HepG2 (cell line): Measurements from ENCODE around the gene FMO3. TPM values are rescaled to one million over a fixed set of nuclear protein-coding genes. Genes with fewer than 3 reads are reported as not detected.

Experiments
- ATAC-seq: fragments of 200-7000 bp; cut with Tn5 transposase; 3 replicates; pipeline ENCODE4 v1.9.1; 2020; ENCODE audit warnings: mild to moderate bottlenecking, moderate library complexity
- BruUV-seq: library from RNA; stranded (reverse); fragments of 400-500 nt; replicated peaks from 2 replicates; lab custom pipeline; 2021; lab: Mats Ljungman, UMichigan
- CTCF ChIA-PET: fragments of 300-600 bp; formaldehyde crosslinking; extraction: SDS; loops from one replicate; lab custom pipeline; 2021; ENCODE audit warnings: low total read pairs, inconsistent platforms, low intra/inter-chr PET ratio; lab: Yijun Ruan, JAX
- POLR2A ChIA-PET: fragments of 350-600 bp; sonication (Branson Sonifier 250); formaldehyde crosslinking; loops from one replicate; lab custom pipeline; 2020; ENCODE audit warnings: antibody characterized with exemption, inconsistent platforms; lab: Yijun Ruan, JAX
- DNase-seq: peaks from one replicate; pipeline ENCODE4 v3.0.0-alpha.2; 2015; ENCODE audit warnings: low spot score
- FAIRE-seq: peaks from 3 replicates; lab custom pipeline; 2011; peaks lifted over from hg19 to GRCh38; lab: Jason Lieb, UNC
- H2AFZ ChIP-seq: one replicate; pipeline ENCODE4 v1.6.1; 2011; ENCODE audit warnings: low read length, inconsistent platforms
- H3K27ac ChIP-seq: fragments of 300-600 bp; 3 replicates; pipeline ENCODE4 v1.8.0; 2011; ENCODE audit warnings: mixed run types, mild to moderate bottlenecking, mixed read lengths, low read length, inconsistent platforms; ENCODE audit not compliant: insufficient read depth; ENCODE audit errors: extremely low read length
- H3K27me3 ChIP-seq, 2 experiments: fragments of 200-600 bp in 1 of 2; 2 replicates in 1 of 2; 3 replicates in 1 of 2; pipeline versions ENCODE4 v1.6.0 to v1.8.0; 2011; ENCODE audit warnings: low read length in 2 of 2, mild to moderate bottlenecking in 2 of 2, moderate library complexity in 2 of 2, inconsistent platforms in 1 of 2; ENCODE audit not compliant: insufficient read depth in 2 of 2, control insufficient read depth in 1 of 2
- H3K36me3 ChIP-seq, 2 experiments: fragments of 200-600 bp in 1 of 2; replicated peaks in 1 of 2; 2 replicates in 1 of 2; 3 replicates in 1 of 2; pipeline versions ENCODE4 v1.5.1 to v1.8.0; 2011; ENCODE audit warnings: low read length in 2 of 2, inconsistent platforms in 1 of 2; ENCODE audit not compliant: insufficient read depth in 2 of 2, control insufficient read depth in 1 of 2
- H3K4me1 ChIP-seq: 2 replicates; pipeline ENCODE4 v1.5.1; 2012; ENCODE audit warnings: low read length, inconsistent platforms; ENCODE audit not compliant: insufficient read depth
- H3K4me2 ChIP-seq: 2 replicates; pipeline ENCODE4 v1.6.0; 2011; ENCODE audit warnings: low read depth, low read length, inconsistent platforms
- H3K4me3 ChIP-seq, 3 experiments: fragments of 200-600 bp in 1 of 3; sonication (generic), shearing (Covaris generic) in 1 of 3; replicated peaks in 1 of 3; 2 replicates each; pipeline ENCODE4 v1.5.1; 2011 to 2016; ENCODE audit warnings: low read length in 3 of 3, inconsistent platforms in 2 of 3, low read depth in 2 of 3, mild to moderate bottlenecking in 2 of 3, control low read depth in 1 of 3, mixed read lengths in 1 of 3; ENCODE audit not compliant: insufficient read depth in 1 of 3
- H3K79me2 ChIP-seq: one replicate; pipeline ENCODE4 v1.6.1; 2011; ENCODE audit warnings: low read length, inconsistent platforms; ENCODE audit not compliant: insufficient read depth
- H3K9ac ChIP-seq: 2 replicates; pipeline ENCODE4 v1.6.0; 2011; ENCODE audit warnings: mild to moderate bottlenecking, low read depth, low read length, inconsistent platforms; ENCODE audit not compliant: insufficient read depth
- H3K9me3 ChIP-seq: 2 replicates; pipeline ENCODE4 v1.5.1; 2012; ENCODE audit warnings: mild to moderate bottlenecking, low read length
- H4K20me1 ChIP-seq: 2 replicates; pipeline ENCODE4 v1.6.0; 2011; ENCODE audit warnings: inconsistent platforms, mild to moderate bottlenecking, low read length, moderate library complexity; ENCODE audit not compliant: insufficient read depth
- BRCA1 ChIP-seq: sonication (generic); formaldehyde crosslinking; IDR thresholded peaks from 2 replicates; pipeline ENCODE4 v1.4.0; 2020; ENCODE audit warnings: missing genetic modification reagents
- CC2D1A ChIP-seq: sonication (generic); formaldehyde crosslinking; IDR thresholded peaks from 2 replicates; pipeline ENCODE4 v1.8.1; 2023; ENCODE audit warnings: mild to moderate bottlenecking, missing genetic modification reagents
- FOXJ3 ChIP-seq: sonication (generic); formaldehyde crosslinking; IDR thresholded peaks from 2 replicates; pipeline ENCODE4 v1.4.0; 2020; ENCODE audit warnings: missing genetic modification reagents, mild to moderate bottlenecking, borderline replicate concordance
- KLF13 ChIP-seq: sonication (generic); formaldehyde crosslinking; IDR thresholded peaks from 2 replicates; pipeline ENCODE4 v1.4.0; 2020; ENCODE audit warnings: mild to moderate bottlenecking, missing genetic modification reagents
- MTA1 ChIP-seq: sonication (generic); formaldehyde crosslinking; IDR thresholded peaks from 2 replicates; pipeline ENCODE4 v1.4.0; 2020; ENCODE audit warnings: missing genetic modification reagents, mild to moderate bottlenecking, borderline replicate concordance
- MTA3 ChIP-seq: sonication (generic); formaldehyde crosslinking; IDR thresholded peaks from 2 replicates; pipeline ENCODE4 v1.4.0; 2020; ENCODE audit warnings: missing genetic modification reagents
- SNRNP70 ChIP-seq: fragments of 200-400 bp; formaldehyde crosslinking; IDR thresholded peaks from 2 replicates; pipeline ENCODE4 v1.6.1; 2017; ENCODE audit warnings: mild to moderate bottlenecking, low read depth, low read length, moderate library complexity
- TRIM24 ChIP-seq: sonication (generic); formaldehyde crosslinking; IDR thresholded peaks from 2 replicates; pipeline ENCODE4 v1.8.0; 2022; ENCODE audit warnings: mild to moderate bottlenecking, missing genetic modification reagents
- ZBTB2 ChIP-seq: sonication (generic); formaldehyde crosslinking; IDR thresholded peaks from 2 replicates; pipeline ENCODE4 v1.8.0; 2022; ENCODE audit warnings: low read depth, missing genetic modification reagents
- ZBTB33 ChIP-seq: sonication (generic); formaldehyde crosslinking; IDR thresholded peaks from 2 replicates; pipeline ENCODE4 v1.4.0; 2020; ENCODE audit warnings: missing genetic modification reagents
- ZFP36L2 ChIP-seq: sonication (generic); formaldehyde crosslinking; IDR thresholded peaks from 2 replicates; pipeline ENCODE4 v1.4.0; 2020; ENCODE audit warnings: missing genetic modification reagents
- ZNF331 ChIP-seq: sonication (generic); formaldehyde crosslinking; IDR thresholded peaks from 2 replicates; pipeline ENCODE4 v1.4.0; 2020; ENCODE audit warnings: missing genetic modification reagents
- ZNF558 ChIP-seq: sonication (generic); formaldehyde crosslinking; IDR thresholded peaks from 2 replicates; pipeline ENCODE4 v1.9.0; 2022; ENCODE audit warnings: mild to moderate bottlenecking, missing genetic modification reagents, borderline replicate concordance
- ZNF788 ChIP-seq: sonication (generic); formaldehyde crosslinking; IDR thresholded peaks from 2 replicates; pipeline ENCODE4 v1.5.0; 2020; ENCODE audit warnings: mild to moderate bottlenecking, missing genetic modification reagents, borderline replicate concordance
- WGBS: methylation state at CpG from one replicate; pipeline ENCODE4 v1.1.6; 2017; ENCODE audit warnings: low lambda C conversion rate; 5-methylcytosine and 5-hydroxymethylcytosine counted together
- in situ Hi-C: cut with HindIII; loops from 2 replicates; pipeline ENCODE4 v1.10.0; 2017; ENCODE audit warnings: low pct_unique_long_range_greater_than_20kb; ENCODE audit not compliant: extremely low pct_ligation_motif_present
- intact Hi-C: fragments of 100-400 bp; cut with micrococcal nuclease; formaldehyde crosslinking; loops from one replicate; pipeline ENCODE4 v1.10.0; 2022; ENCODE audit not compliant: unreplicated experiment
- polyA plus RNA-seq, 8 experiments: library from polyadenylated mRNA; depleted of rRNA in 3 of 8; stranded (reverse) in 7 of 8; unstranded in 1 of 8; fragments of >200 nt; fragmentation: Illumina TruSeq in 4 of 8; extraction: Trizol in 4 of 8; gene quantifications; 2 replicates each; pipeline versions ENCODE4 v1.2.1 to v1.2.3, GENCODE V29; 2011 to 2016; ENCODE audit warnings: low read depth in 4 of 8, missing spikeins in 1 of 8, mixed read lengths in 1 of 8; ENCODE audit not compliant: insufficient read depth in 1 of 8
- total RNA-seq, 5 experiments: library from RNA; depleted of rRNA; stranded (reverse); fragments of >200 nt; fragmentation: Illumina TruSeq; extraction: Trizol; gene quantifications; 2 replicates each; pipeline ENCODE4 v1.2.3, GENCODE V29; 2016; ENCODE audit warnings: low read depth in 1 of 5
- TF ChIP-seq, protein P1 (sequence below): sonication (generic); formaldehyde crosslinking; IDR thresholded peaks from 2 replicates; pipeline ENCODE4 v1.5.0; 2020; ENCODE audit warnings: missing genetic modification reagents

The FMO3 gene
- total and polyA plus RNA-seq, 2 of the 13 experiments (the other 11 are each of a cell fraction or from before 2014, with no cell fraction given) = not detected

DNA sequence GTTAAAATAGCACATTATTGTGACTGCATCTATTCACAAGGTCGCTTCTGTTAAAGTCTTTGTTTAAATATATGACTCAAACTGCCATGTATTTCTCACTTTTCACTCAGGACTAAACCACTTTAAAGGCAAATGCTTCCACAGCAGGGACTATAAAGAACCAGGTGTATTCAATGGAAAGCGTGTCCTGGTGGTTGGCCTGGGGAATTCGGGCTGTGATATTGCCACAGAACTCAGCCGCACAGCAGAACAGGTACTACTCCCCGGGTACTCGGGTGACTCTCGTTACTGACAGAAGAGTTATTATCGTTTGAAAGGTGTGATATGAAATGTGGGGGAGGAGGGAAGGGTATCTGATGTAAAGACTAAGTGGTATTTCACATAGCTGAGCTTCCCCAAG, 17.3 kb downstream of the FMO3 start (continued):
- no peak for TF ChIP-seq ZNF558 (CRISPR knock-in tag)
- TF ChIP-seq ZNF331 (CRISPR knock-in tag) = no peak
- TF ChIP-seq BRCA1 = no peak
- TF ChIP-seq ZFP36L2 (CRISPR knock-in tag) = no peak
- TF ChIP-seq SNRNP70 = no peak
- TF ChIP-seq FOXJ3 (CRISPR knock-in tag) = no peak
- TF ChIP-seq ZBTB2 (CRISPR knock-in tag) = no peak
- no peak for TF ChIP-seq ZNF788 (CRISPR knock-in tag)

DNA sequence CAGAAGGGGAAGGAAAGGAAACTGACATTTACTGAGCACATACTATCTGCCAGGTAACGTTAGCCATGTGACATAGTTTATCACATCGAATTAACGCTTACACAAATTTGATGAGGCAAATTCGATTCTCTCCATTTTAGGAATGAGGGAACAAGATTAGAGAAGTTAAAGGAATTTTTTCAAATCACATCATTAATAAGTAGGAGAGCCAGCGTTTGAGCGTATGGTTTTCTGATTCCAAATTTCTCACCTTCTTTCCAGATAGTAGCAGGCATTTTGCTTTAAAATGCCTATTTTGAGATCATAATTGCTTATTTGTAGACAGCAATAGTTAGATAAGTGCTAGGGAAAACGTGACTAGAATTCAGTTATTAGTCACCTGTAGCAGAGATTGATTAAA, 19.3 kb downstream of the FMO3 start:
- no peaks in the 10 kb centered on the region for H3K9me3 ChIP-seq
- no TSS peak for BruUV-seq
- in situ Hi-C loops = no loop called here
- ATAC-seq (no peak), FAIRE-seq (no peak), DNase-seq (no peak)
- H3K4me2 ChIP-seq = no peak overlapping the region
- WGBS = 59% methylated on average over 7 of the region's 7 CpGs
- ChIA-PET POLR2A (no interaction called here), CTCF (no interaction called here)
- no peak overlapping the region for H3K27ac ChIP-seq
- no peaks in the 10 kb centered on the region for H4K20me1 ChIP-seq
- H2AFZ ChIP-seq = no peak overlapping the region
- H3K36me3 ChIP-seq = no peaks in the 10 kb centered on the region
- H3K9ac ChIP-seq = no peak overlapping the region
- H3K79me2 ChIP-seq = no peaks in the 10 kb centered on the region
- no peaks in the 10 kb centered on the region for H3K4me1 ChIP-seq
- intact Hi-C loops = no loop called here
- no peaks in the 10 kb centered on the region for H3K27me3 ChIP-seq
- H3K4me3 ChIP-seq = no peak overlapping the region
- no peak for TF ChIP-seq MTA3 (CRISPR knock-in tag)
- no peak for TF ChIP-seq KLF13 (CRISPR knock-in tag)
- no peak for TF ChIP-seq CC2D1A (CRISPR knock-in tag)
- TF ChIP-seq TRIM24 (CRISPR knock-in tag) = no peak
- no peak for TF ChIP-seq ZBTB33
- no peak for TF ChIP-seq MTA1 (CRISPR knock-in tag)
- TF ChIP-seq, protein P1, sequence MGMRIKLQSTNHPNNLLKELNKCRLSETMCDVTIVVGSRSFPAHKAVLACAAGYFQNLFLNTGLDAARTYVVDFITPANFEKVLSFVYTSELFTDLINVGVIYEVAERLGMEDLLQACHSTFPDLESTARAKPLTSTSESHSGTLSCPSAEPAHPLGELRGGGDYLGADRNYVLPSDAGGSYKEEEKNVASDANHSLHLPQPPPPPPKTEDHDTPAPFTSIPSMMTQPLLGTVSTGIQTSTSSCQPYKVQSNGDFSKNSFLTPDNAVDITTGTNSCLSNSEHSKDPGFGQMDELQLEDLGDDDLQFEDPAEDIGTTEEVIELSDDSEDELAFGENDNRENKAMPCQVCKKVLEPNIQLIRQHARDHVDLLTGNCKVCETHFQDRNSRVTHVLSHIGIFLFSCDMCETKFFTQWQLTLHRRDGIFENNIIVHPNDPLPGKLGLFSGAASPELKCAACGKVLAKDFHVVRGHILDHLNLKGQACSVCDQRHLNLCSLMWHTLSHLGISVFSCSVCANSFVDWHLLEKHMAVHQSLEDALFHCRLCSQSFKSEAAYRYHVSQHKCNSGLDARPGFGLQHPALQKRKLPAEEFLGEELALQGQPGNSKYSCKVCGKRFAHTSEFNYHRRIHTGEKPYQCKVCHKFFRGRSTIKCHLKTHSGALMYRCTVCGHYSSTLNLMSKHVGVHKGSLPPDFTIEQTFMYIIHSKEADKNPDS (CRISPR knock-in tag) = no peak
